Activated CD8-positive, alpha-beta T cell treated with anti-CD3 and anti-CD28 coated beads for 36 hours (primary cell): Measurements from ENCODE around the gene FBXL14. TPM values are rescaled to one million over a fixed set of nuclear protein-coding genes. Genes with fewer than 3 reads are reported as not detected.

Source experiments
- ATAC-seq: fragments of 200-7000 bp; cut with Tn5 transposase; one replicate; pipeline ENCODE4 v1.10.0; 2021; ENCODE audit warnings: mild to moderate bottlenecking, moderate library complexity
- CTCF ChIA-PET: fragments of 350-600 bp; sonication (Branson Sonifier 250); formaldehyde crosslinking; loops from one replicate; lab custom pipeline; 2021; ENCODE audit warnings: antibody characterized with exemption; lab: Charles Lee
- POLR2A ChIA-PET: fragments of 350-600 bp; sonication (Branson Sonifier 250); formaldehyde crosslinking; loops from one replicate; lab custom pipeline; 2021; ENCODE audit warnings: antibody characterized with exemption; lab: Charles Lee
- DNase-seq: peaks from one replicate; pipeline ENCODE4 v3.0.0-alpha.2; 2020
- H3K27ac Mint-ChIP-seq: one replicate; pipeline ENCODE4 v1.8.0; 2021; ENCODE audit warnings: mild to moderate bottlenecking, mixed read lengths
- H3K27me3 Mint-ChIP-seq: one replicate; pipeline ENCODE4 v1.8.0; 2021; ENCODE audit warnings: mixed read lengths
- H3K36me3 Mint-ChIP-seq: one replicate; pipeline ENCODE4 v1.8.0; 2021; ENCODE audit warnings: low read depth, mixed read lengths
- H3K4me1 Mint-ChIP-seq: one replicate; pipeline ENCODE4 v1.8.0; 2021; ENCODE audit warnings: low read depth, mixed read lengths
- H3K4me3 Mint-ChIP-seq: one replicate; pipeline ENCODE4 v1.8.0; 2021; ENCODE audit warnings: mild to moderate bottlenecking, moderate library complexity, mixed read lengths
- H3K9me3 Mint-ChIP-seq: one replicate; pipeline ENCODE4 v1.8.0; 2021; ENCODE audit warnings: mixed read lengths
- intact Hi-C: fragments of 100-400 bp; cut with micrococcal nuclease; formaldehyde crosslinking; loops from one replicate; pipeline ENCODE4 v1.10.0; 2022
- total RNA-seq, 2 experiments: library from RNA; stranded (reverse); gene quantifications; one replicate each; pipeline ENCODE4 v1.2.3, GENCODE V29; 2021
- TF ChIP-seq, protein P1 (sequence below): fragments of 200-600 bp; IDR thresholded peaks from one replicate; pipeline ENCODE4 v1.8.0; 2022; ENCODE audit warnings: antibody characterized with exemption, mild to moderate bottlenecking

The FBXL14 gene
- total RNA-seq, 2 experiments from 2014 or later: 23.3 to 25.1 TPM

DNA sequence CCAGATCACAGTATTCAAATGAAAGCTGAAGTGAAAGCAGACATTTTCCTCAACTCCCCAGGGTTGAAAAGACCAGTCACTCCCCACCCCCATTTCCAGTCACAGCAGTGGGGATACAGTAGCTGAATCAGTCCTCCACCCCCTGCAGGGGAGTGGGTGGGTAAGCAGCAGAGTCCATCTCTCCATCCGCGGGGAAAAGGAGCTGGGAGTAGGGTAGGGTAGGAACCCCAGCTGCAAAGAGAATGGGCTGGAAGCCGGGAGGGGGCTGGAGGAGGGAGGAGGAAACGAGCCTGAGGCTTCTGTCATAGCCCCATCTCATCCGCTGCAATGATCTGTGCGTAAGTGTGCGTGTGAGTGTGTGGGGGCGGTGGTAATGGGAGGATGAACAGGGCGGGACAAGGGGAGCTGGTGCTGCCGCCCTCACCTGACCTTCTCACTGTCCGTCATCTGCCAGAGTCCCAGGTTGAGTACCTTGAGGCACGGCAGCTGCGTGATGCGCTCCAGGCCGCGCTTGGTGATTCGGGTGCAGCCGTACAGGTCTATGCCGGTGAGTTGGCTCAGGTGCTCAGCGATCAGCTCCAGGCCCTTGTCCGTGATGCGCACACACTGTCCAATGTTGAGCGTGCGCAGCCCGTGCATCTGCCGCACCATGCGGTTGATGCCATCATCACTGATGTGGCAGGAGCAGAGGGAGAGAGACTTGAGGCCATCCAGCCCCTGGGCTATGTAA lies 1.8 kb downstream of the FBXL14 start:
- peaks cover 27% of the 10 kb centered on the region for H3K36me3 Mint-ChIP-seq
- POLR2A ChIA-PET: interaction anchor here (0.8 to 2.4 kb wide), 5 partner anchors 9 to 646 kb away, joined by 3 to 27 read pairs (median 4); no protein-coding TSS in a partner anchor

DNA sequence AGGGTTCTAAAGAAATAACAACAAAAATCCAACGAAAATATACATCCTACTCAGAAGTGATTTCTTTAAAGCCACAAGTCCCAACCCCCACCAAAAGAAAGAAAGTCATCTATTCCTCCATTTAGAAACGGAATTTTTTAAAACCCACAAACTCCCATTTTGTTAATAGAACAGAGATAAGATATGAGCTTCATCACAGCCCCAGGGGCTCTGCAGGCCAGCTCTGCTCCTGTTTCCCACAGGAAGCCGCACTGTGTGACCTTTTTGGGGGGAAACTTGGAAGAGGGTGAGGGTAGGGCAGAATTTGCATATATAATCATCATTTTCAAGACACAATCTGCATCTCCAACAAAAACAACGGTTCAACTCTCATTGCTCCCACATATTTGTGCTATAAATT lies 2.8 kb downstream of the FBXL14 start:
- H3K4me1 Mint-ChIP-seq: peaks cover 48% of the 10 kb centered on the region
- H3K27me3 Mint-ChIP-seq: no peaks in the 10 kb centered on the region
- peaks cover 27% of the 10 kb centered on the region for H3K36me3 Mint-ChIP-seq
- TF ChIP-seq, protein P1, sequence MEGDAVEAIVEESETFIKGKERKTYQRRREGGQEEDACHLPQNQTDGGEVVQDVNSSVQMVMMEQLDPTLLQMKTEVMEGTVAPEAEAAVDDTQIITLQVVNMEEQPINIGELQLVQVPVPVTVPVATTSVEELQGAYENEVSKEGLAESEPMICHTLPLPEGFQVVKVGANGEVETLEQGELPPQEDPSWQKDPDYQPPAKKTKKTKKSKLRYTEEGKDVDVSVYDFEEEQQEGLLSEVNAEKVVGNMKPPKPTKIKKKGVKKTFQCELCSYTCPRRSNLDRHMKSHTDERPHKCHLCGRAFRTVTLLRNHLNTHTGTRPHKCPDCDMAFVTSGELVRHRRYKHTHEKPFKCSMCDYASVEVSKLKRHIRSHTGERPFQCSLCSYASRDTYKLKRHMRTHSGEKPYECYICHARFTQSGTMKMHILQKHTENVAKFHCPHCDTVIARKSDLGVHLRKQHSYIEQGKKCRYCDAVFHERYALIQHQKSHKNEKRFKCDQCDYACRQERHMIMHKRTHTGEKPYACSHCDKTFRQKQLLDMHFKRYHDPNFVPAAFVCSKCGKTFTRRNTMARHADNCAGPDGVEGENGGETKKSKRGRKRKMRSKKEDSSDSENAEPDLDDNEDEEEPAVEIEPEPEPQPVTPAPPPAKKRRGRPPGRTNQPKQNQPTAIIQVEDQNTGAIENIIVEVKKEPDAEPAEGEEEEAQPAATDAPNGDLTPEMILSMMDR: no peak
- H3K4me3 Mint-ChIP-seq: peak overlapping the region; percentile 95
- CTCF ChIA-PET: interaction anchor here (3.2 to 3.7 kb wide), 3 partner anchors 8 to 474 kb away, joined by 25 to 33 read pairs (median 30); no protein-coding TSS in a partner anchor
- intact Hi-C loops: loop anchor here (5.0 kb wide), 1 partner anchor 59 kb away; no protein-coding TSS in a partner anchor
- no peak for ATAC-seq
- no peak for DNase-seq
- H3K27ac Mint-ChIP-seq: peak overlapping the region; percentile 78
- POLR2A ChIA-PET: no interaction called here
- H3K9me3 Mint-ChIP-seq: no peaks in the 10 kb centered on the region

More for the DNA sequence above, 1.8 kb downstream of the FBXL14 start:
- Mint-ChIP-seq H3K27ac (peak overlapping the region; percentile 88), H3K9me3 (no peaks in the 10 kb centered on the region), H3K4me3 (peak overlapping the region; percentile 95), H3K4me1 (peaks cover 44% of the 10 kb centered on the region), H3K27me3 (no peaks in the 10 kb centered on the region)
- TF ChIP-seq, protein P1: no peak
- peak; percentile 91 for DNase-seq
- CTCF ChIA-PET: interaction anchor here (1.4 to 3.7 kb wide), 6 partner anchors 9 to 475 kb away, joined by 3 to 33 read pairs (median 18); no protein-coding TSS in a partner anchor
- intact Hi-C loops: loop anchor here (5.0 kb wide), 1 partner anchor 60 kb away; no protein-coding TSS in a partner anchor
- peak; percentile 60 for ATAC-seq

DNA sequence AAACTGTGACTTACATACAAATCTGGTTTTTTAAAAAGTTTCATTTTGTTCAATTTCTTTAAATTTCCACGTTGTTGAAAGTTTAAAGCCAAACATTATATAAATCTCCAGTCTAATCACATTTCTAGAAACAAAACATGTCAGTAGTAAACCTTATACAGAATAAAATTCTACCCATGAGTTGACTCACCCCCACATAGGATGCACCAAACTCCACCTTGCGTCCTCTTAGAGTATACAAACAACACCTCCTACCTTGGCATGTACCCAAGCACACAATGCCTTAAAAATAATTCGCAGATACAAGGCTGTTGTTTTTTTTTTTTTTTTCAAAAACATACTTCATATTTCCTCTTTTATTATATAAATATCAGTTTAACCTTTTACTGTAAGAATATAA lies 3.3 kb downstream of the FBXL14 start:
- peaks cover 27% of the 10 kb centered on the region for H3K36me3 Mint-ChIP-seq
- peak overlapping the region; percentile 53 for H3K27ac Mint-ChIP-seq
- intact Hi-C loops: loop anchor here (5.0 kb wide), 1 partner anchor 59 kb away; no protein-coding TSS in a partner anchor

DNA sequence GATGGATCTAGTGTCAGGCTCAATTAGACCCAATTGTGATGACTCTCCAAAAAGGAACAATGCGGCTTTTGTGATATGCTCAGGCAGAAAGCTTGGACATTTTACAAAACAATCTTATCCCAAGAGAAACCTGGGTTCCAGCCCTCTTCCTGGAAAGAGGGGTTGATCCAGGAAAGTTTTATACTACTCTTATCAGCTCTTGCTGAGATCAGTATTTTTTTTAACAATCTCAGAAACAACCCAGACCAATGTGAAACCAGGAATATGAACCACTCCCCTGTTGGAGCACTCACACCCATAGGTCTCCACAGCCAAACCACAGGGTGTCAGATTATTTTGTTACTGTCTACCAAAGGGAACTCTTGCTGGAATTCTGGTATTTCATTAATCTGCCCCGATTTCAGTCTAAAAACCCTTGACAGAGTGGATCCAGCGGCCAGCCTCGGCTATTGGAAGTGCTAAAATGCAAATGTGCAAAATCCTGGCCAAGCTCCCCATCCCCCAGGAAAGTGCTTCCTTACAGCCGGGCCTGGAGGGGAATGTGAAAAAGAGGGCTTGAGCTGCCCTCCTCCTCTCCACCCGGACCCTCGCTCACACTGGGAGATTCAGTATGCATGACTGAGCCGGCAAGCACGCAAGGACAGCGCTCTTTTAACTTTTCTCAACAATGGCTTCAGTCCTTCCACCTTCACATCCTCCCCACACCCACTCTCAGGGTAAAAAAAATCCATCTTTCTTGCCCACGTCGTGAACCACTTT lies 4.0 kb downstream of the FBXL14 start:
- POLR2A ChIA-PET: no interaction called here
- peak overlapping the region; percentile 53 for H3K27ac Mint-ChIP-seq
- H3K27me3 Mint-ChIP-seq: no peaks in the 10 kb centered on the region
- DNase-seq (no peak), ATAC-seq (no peak)
- intact Hi-C loops: loop anchor here (5.0 kb wide), 1 partner anchor 58 kb away; no protein-coding TSS in a partner anchor
- peak overlapping the region; percentile 95 for H3K4me3 Mint-ChIP-seq
- peaks cover 46% of the 10 kb centered on the region for H3K4me1 Mint-ChIP-seq
- TF ChIP-seq, protein P1: no peak
- CTCF ChIA-PET: interaction anchor here (1.6 to 5.3 kb wide), 3 partner anchors 15 to 473 kb away, joined by 7 to 52 read pairs (median 17); no protein-coding TSS in a partner anchor
- peaks cover 27% of the 10 kb centered on the region for H3K36me3 Mint-ChIP-seq
- H3K9me3 Mint-ChIP-seq: no peaks in the 10 kb centered on the region

More for the DNA sequence above, 3.3 kb downstream of the FBXL14 start:
- no peaks in the 10 kb centered on the region for H3K27me3 Mint-ChIP-seq
- ATAC-seq (no peak), DNase-seq (peak; percentile 53)
- H3K9me3 Mint-ChIP-seq: no peaks in the 10 kb centered on the region
- TF ChIP-seq, protein P1: peak; percentile 34
- POLR2A ChIA-PET: no interaction called here
- H3K4me3 Mint-ChIP-seq: peak overlapping the region; percentile 95
- CTCF ChIA-PET: interaction anchor here (1.6 to 4.1 kb wide), 4 partner anchors 7 to 473 kb away, joined by 7 to 33 read pairs (median 24); no protein-coding TSS in a partner anchor
- H3K4me1 Mint-ChIP-seq: peaks cover 48% of the 10 kb centered on the region
